ENCODE results near the gene ERBB2. TPM values are rescaled to one million over a fixed set of nuclear protein-coding genes. Genes with fewer than 3 reads are reported as not detected.

ERBB2 gene
- total and polyA plus RNA-seq, 2 of the 8 experiments (the other 6 are each of a cell fraction or from before 2014, with no cell fraction given) = 183 to 394 TPM

DNA sequence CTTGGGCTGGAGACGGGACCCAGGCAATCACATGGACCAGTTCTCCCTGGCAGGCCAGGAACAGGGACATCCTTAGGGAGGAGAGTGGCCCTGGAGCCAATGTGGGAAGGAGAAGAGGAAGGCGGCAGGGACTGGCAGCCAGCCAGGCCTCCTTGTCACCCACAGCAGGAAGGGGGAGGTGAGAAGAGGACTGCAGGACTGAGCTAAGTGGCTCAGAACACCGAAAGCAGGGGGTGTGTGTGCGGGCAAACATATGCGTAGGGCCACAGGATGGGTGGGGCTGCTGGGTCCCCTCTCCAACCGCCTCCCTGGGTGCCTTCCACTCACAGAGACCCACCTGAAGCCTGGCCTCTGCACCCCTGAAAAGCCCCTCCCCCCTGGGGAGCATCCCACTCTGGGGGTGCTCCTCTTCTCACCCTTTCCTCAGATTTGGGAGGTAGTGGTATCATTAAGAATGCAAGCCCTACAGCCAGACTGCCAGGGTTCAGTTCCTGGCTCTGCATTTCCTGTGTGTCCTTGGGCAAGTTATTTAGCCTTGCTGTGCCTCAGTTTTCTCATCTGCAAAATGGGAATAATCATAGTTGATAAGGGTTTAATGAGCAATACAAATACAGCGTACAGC lies 23.6 kb upstream of the ERBB2 start:
- ChIA-PET POLR2A (ENCODE audit: partially characterized antibody) (interaction anchor here (0.7 to 38.1 kb wide), 4 partner anchors 1 to 69 kb away, joined by 3 to 708 read pairs (median 356); partner anchors contain the start of genes ERBB2, NEUROD2, PGAP3 and PNMT), CTCF (ENCODE audit: partially characterized antibody) (interaction anchor here (0.6 to 52.4 kb wide), 6 partner anchors 6 to 77 kb away, joined by 3 to 1885 read pairs (median 7); partner anchors contain the start of genes PNMT, PPP1R1B, STARD3 and TCAP)
- Histone ChIP-seq H2BK20ac (ENCODE audit: low read length) (no peak overlapping the region), H3K36me3 (ENCODE audit: control insufficient read depth in 2 of 4, insufficient read depth in 4 of 4, low read length in 3 of 4) (peaks cover 0 to 3% (median 1%) of the 10 kb centered on the region in 4 experiments; a peak in 4 of 8 replicates), H3K27me3 (replicated peaks in 1 of 4; ENCODE audit: control insufficient read depth in 3 of 4, extremely low read depth in 1 of 4, insufficient read depth in 3 of 4, low read length in 3 of 4) (peaks cover 0 to 3% (median 0%) of the 10 kb centered on the region in 4 experiments; a peak in 1 of 7 replicates), H3K4ac (replicated peaks; ENCODE audit: insufficient read length, low read depth, low read length) (no peak overlapping the region), H3K4me1 (replicated peaks in 1 of 4; ENCODE audit: control insufficient read depth in 3 of 4, insufficient read depth in 4 of 4, low read length in 3 of 4) (peaks cover 0 to 15% (median 8%) of the 10 kb centered on the region in 4 experiments; a peak in 6 of 7 replicates), H3K56ac (replicated peaks; ENCODE audit: insufficient read length, low read depth, low read length) (no peak overlapping the region), H3K79me2 (ENCODE audit: control insufficient read depth in 1 of 2, insufficient read depth in 2 of 2, low read length in 2 of 2) (no peaks in the 10 kb centered on the region), H3K4me3 (ENCODE audit: extremely low read depth in 1 of 4, insufficient read depth in 2 of 4, low read depth in 3 of 4, low read length in 4 of 4) (no peak overlapping the region), H4K91ac (replicated peaks; ENCODE audit: insufficient read length, low read length) (no peak overlapping the region), H3K27ac (ENCODE audit: low read depth, low read length) (no peak overlapping the region), H4K5ac (ENCODE audit: insufficient read length, low read depth, low read length) (no peak overlapping the region), H2AK5ac (ENCODE audit: low read depth, low read length) (peak overlapping the region; percentile 72; the same call in 1 of the 2 replicates), H2BK120ac (replicated peaks; ENCODE audit: low read depth, low read length) (no peak overlapping the region), H4K8ac (ENCODE audit: extremely low read depth, insufficient read depth, low read length) (peak overlapping the region; percentile 41; the same call in 1 of the 2 replicates), H2BK15ac (ENCODE audit: low read length) (no peak overlapping the region), H3K79me1 (ENCODE audit: low read depth, low read length) (no peaks in the 10 kb centered on the region), H3K14ac (ENCODE audit: insufficient read length) (no peak overlapping the region), H2BK12ac (ENCODE audit: low read depth, low read length) (no peak overlapping the region), H3K9ac (replicated peaks in 1 of 4; ENCODE audit: extremely low read depth in 1 of 4, low read depth in 3 of 4, low read length in 3 of 4) (no peak overlapping the region), H2BK5ac (ENCODE audit: low read depth, low read length) (no peak overlapping the region), H3K23ac (ENCODE audit: insufficient read length) (no peak overlapping the region), H3K18ac (ENCODE audit: extremely low read depth, low read length) (no peak overlapping the region), H4K20me1 (replicated peaks in 1 of 2; ENCODE audit: control insufficient read depth in 1 of 2, insufficient read depth in 2 of 2, low read length in 2 of 2) (no peaks in the 10 kb centered on the region), H3K4me2 (ENCODE audit: insufficient read depth in 1 of 2, low read depth in 2 of 2, low read length in 2 of 2) (no peak overlapping the region), H2AFZ (ENCODE audit: low read length) (no peak overlapping the region), H3K23me2 (ENCODE audit: low read depth, low read length) (no peaks in the 10 kb centered on the region), H3K9me3 (ENCODE audit: insufficient read depth in 2 of 2, low read depth in 1 of 2, low read length in 1 of 2) (no peaks in the 10 kb centered on the region)
- TF ChIP-seq KDM1A (IDR thresholded peaks at IDR 0.05; ENCODE audit: borderline replicate concordance, low read length) (0 out of 2 replicates have a peak, but pooled peaks have one; percentile 14), PHF8 (conservative IDR thresholded peaks at IDR 0.05; ENCODE audit: low read depth, low read length) (no peak)
- WGBS, 2 experiments (ENCODE audit: extremely low coverage in 1 of 2, insufficient coverage in 1 of 2, insufficient read length in 1 of 2, insufficient replicate concordance in 2 of 2, low coverage in 1 of 2, low lambda C conversion rate in 2 of 2, missing lambda C conversion rate in 1 of 2) = 91% methylated on average over 7 of the region's 7 CpGs; no CpG with 5 or more reads in 1 of the 2 experiments
- FAIRE-seq = no peak
- DNase-seq (ENCODE audit: low read depth in 1 of 2, low spot score in 2 of 2) = no peak
